Measurements from ENCODE around the gene METTL23. TPM values are rescaled to one million over a fixed set of nuclear protein-coding genes. Genes with fewer than 3 reads are reported as not detected.
"Not testable (repeated sequence)": the region's sequence is repeated elsewhere in the genome, so short reads cannot be mapped to it uniquely, and the experiment has no call there.

Gene METTL23
- total RNA-seq, 1 donor = 25.7 TPM

DNA sequence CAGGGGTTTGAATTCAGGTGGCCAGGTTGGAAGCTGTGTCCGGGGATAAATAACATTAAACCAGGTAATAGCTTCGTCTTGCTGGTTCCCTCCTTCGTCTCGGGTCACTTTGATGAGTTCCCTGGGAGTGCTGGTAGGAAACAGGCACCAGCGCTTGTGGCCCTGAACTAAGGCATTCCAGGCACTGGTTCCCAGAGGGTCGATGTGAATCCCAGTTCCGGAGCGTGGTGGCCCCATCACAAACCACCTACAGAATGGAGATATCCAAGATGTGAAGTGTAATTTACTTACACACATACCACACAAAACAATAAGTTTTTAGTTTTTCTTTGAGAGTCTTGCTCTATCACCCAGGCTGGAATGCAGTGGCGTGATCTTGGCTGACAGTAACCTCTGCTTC lies 2.8 kb upstream of the METTL23 start:
- H2AFZ ChIP-seq (ENCODE audit: low read length) = no peak overlapping the region
- H3K4me1 ChIP-seq (ENCODE audit: insufficient read depth, low read length) = peaks cover 25% of the 10 kb centered on the region
- H3K27ac ChIP-seq (ENCODE audit: low read depth, low read length) = peak overlapping the region; percentile 35
- peaks cover 67% of the 10 kb centered on the region for H3K36me3 ChIP-seq (ENCODE audit: insufficient read depth, low read length)
- H3K27me3 ChIP-seq (ENCODE audit: insufficient read depth, low read length) = no peaks in the 10 kb centered on the region
- peaks cover 26% of the 10 kb centered on the region for H4K20me1 ChIP-seq (ENCODE audit: insufficient read depth, low read length)
- DNase-seq (ENCODE audit: insufficient read length, low spot score, missing footprints) = no peak
- H3K4me2 ChIP-seq (ENCODE audit: insufficient read depth, low read length) = peak overlapping the region; percentile 35
- TF ChIP-seq, protein P1, sequence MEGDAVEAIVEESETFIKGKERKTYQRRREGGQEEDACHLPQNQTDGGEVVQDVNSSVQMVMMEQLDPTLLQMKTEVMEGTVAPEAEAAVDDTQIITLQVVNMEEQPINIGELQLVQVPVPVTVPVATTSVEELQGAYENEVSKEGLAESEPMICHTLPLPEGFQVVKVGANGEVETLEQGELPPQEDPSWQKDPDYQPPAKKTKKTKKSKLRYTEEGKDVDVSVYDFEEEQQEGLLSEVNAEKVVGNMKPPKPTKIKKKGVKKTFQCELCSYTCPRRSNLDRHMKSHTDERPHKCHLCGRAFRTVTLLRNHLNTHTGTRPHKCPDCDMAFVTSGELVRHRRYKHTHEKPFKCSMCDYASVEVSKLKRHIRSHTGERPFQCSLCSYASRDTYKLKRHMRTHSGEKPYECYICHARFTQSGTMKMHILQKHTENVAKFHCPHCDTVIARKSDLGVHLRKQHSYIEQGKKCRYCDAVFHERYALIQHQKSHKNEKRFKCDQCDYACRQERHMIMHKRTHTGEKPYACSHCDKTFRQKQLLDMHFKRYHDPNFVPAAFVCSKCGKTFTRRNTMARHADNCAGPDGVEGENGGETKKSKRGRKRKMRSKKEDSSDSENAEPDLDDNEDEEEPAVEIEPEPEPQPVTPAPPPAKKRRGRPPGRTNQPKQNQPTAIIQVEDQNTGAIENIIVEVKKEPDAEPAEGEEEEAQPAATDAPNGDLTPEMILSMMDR (IDR thresholded peaks at IDR 0.05; ENCODE audit: extremely low read depth, low read depth, low read length) = no peak
- peaks cover 81% of the 10 kb centered on the region for H3K79me2 ChIP-seq (ENCODE audit: insufficient read depth, low read length)
- H3K4me3 ChIP-seq (ENCODE audit: insufficient read depth, low read length) = peak overlapping the region; percentile 27
- H3K9me3 ChIP-seq (ENCODE audit: low read depth, low read length) = no peaks in the 10 kb centered on the region

DNA sequence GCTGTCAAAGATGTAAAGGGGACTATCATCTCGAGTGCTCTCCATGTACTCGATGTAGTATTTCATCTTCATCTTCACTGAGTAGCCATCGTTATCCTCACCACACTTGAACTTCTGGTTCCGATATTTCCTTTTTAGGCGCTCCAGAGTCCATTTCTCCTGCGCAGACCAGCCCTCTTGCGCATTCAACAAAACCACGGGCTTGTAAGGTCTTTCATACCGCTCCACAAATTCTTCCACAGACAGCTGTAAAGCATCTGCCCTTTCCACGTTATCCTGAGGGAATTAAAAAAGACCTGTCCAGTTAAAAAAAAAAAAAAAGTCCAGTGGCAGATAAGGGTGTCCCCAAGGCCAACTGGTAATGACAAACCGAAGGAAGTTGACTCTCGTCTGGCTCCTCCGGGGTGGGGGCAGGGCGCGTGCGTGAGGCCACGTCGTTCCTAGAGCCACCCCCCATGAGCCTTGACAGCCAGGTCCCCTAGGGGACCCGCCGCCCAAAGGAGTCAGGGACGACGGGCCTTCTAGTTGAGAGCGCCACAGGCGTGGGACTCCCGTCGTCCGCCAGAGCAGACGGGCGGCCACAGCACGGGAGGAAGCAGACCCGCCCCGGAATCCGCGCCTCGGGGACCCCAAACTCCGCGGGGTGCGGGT lies 934 bp upstream of the METTL23 start:
- Histone ChIP-seq H3K4me1 (ENCODE audit: insufficient read depth, low read length) (peaks cover 31% of the 10 kb centered on the region), H3K36me3 (ENCODE audit: insufficient read depth, low read length) (peaks cover 57% of the 10 kb centered on the region), H3K27me3 (ENCODE audit: insufficient read depth, low read length) (no peaks in the 10 kb centered on the region), H3K4me3 (ENCODE audit: insufficient read depth, low read length) (peak overlapping the region; percentile 96), H3K4me2 (ENCODE audit: insufficient read depth, low read length) (peak overlapping the region; percentile 92), H4K20me1 (ENCODE audit: insufficient read depth, low read length) (peaks cover 31% of the 10 kb centered on the region), H2AFZ (ENCODE audit: low read length) (peak overlapping the region; percentile 41), H3K9me3 (ENCODE audit: low read depth, low read length) (no peaks in the 10 kb centered on the region), H3K27ac (ENCODE audit: low read depth, low read length) (peak overlapping the region; percentile 94), H3K79me2 (ENCODE audit: insufficient read depth, low read length) (peaks cover 91% of the 10 kb centered on the region)
- TF ChIP-seq, protein P1 (IDR thresholded peaks at IDR 0.05; ENCODE audit: extremely low read depth, low read depth, low read length) = no peak
- peak; percentile 84 for DNase-seq (ENCODE audit: insufficient read length, low spot score, missing footprints)

DNA sequence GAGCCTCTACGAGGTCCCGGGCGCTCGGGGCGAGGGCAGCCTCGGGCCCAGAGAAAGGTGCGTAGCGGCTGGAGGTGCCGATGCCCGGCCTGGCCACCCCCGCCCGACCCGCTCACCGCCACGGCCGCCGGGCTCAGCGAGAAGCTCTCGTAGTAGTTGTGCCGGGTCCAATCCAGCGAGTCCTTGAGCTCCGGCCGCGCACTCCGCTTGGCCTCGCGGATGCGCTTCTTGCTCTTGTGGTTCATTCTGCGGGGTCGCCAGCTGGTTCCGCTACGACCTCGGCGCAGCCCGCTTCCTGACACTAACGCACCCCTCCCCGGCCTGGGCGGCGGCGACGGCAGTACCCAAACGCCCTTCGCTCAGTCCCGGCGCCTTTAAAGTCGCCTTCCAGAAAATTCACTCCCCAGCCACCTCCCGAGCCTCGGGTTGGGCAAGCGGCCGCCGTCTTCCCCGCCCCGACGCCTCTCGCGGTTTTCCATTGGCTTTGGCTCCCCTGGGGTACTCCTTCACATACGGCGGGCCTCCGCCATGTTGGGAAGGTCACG lies 336 bp upstream of the METTL23 start, which contains the start of gene JMJD6:
Gene JMJD6, minus strand, starts transcription at position 376 of the 545 bp plus-strand sequence. Its CDS starts 131 bp downstream, at position 245.
- Histone ChIP-seq H3K27ac (ENCODE audit: low read depth, low read length) (peak within 1 kb of the TSS; percentile 96), H3K9me3 (ENCODE audit: low read depth, low read length) (no peaks in the 10 kb centered on the region), H3K4me2 (ENCODE audit: insufficient read depth, low read length) (peak within 1 kb of the TSS; percentile 97), H3K4me3 (ENCODE audit: insufficient read depth, low read length) (peak within 1 kb of the TSS; percentile 96), H4K20me1 (ENCODE audit: insufficient read depth, low read length) (peaks cover 31% of the 10 kb centered on the region), H3K36me3 (ENCODE audit: insufficient read depth, low read length) (peaks cover 54% of the 10 kb centered on the region), H3K27me3 (ENCODE audit: insufficient read depth, low read length) (no peaks in the 10 kb centered on the region), H2AFZ (ENCODE audit: low read length) (peak within 1 kb of the TSS; percentile 70), H3K79me2 (ENCODE audit: insufficient read depth, low read length) (peaks cover 88% of the 10 kb centered on the region), H3K4me1 (ENCODE audit: insufficient read depth, low read length) (peaks cover 31% of the 10 kb centered on the region)
- TF ChIP-seq, protein P1 (IDR thresholded peaks at IDR 0.05; ENCODE audit: extremely low read depth, low read depth, low read length) = no peak
- DNase-seq (ENCODE audit: insufficient read length, low spot score, missing footprints) = peak; percentile 98

DNA sequence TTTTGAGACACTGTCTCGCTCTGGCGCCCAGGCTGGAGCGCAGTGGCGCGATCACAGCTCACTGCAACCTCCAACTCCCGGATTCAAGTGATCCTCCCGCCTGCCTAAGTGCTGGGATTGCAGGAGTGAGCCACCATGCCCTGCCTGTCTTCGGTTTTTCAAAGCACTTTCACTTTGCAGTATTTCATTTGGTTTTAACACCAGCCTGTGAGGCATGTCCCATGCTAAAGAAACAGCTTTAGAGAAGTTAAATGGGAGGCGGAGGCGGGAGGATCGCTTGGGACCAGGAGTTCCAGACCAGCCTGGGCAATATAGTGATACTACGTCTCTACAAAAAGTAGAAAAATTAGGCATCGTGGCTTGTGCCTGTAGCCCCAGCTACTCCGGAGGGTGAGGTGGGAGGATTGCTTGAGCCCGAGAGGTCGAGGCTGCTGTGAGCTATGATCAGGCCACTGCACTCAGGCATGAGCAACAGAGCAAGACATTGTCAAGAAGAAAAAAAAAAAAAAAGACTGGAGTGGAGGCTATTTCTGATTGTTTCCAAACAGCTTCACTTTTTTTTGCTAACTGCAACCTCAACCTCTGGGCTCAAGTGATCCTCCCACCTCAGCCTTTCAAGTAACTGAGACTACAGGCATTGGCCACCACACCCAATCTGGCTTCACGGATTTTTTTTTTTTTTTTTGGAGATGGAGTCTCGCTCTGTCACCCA lies 1.3 kb downstream of the METTL23 start:
- peak overlapping the region; percentile 96 for H3K4me3 ChIP-seq (ENCODE audit: insufficient read depth, low read length)
- H3K36me3 ChIP-seq (ENCODE audit: insufficient read depth, low read length) = peaks cover 49% of the 10 kb centered on the region
- H3K9me3 ChIP-seq (ENCODE audit: low read depth, low read length) = no peaks in the 10 kb centered on the region
- DNase-seq (ENCODE audit: insufficient read length, low spot score, missing footprints) = no peak
- H3K4me2 ChIP-seq (ENCODE audit: insufficient read depth, low read length) = peak overlapping the region; percentile 97
- TF ChIP-seq, protein P1 (IDR thresholded peaks at IDR 0.05; ENCODE audit: extremely low read depth, low read depth, low read length) = no peak
- H2AFZ ChIP-seq (ENCODE audit: low read length) = no peak overlapping the region
- H3K27me3 ChIP-seq (ENCODE audit: insufficient read depth, low read length) = no peaks in the 10 kb centered on the region
- H3K27ac ChIP-seq (ENCODE audit: low read depth, low read length) = peak overlapping the region; percentile 96
- peaks cover 35% of the 10 kb centered on the region for H4K20me1 ChIP-seq (ENCODE audit: insufficient read depth, low read length)
- peaks cover 31% of the 10 kb centered on the region for H3K4me1 ChIP-seq (ENCODE audit: insufficient read depth, low read length)
- peaks cover 89% of the 10 kb centered on the region for H3K79me2 ChIP-seq (ENCODE audit: insufficient read depth, low read length)

DNA sequence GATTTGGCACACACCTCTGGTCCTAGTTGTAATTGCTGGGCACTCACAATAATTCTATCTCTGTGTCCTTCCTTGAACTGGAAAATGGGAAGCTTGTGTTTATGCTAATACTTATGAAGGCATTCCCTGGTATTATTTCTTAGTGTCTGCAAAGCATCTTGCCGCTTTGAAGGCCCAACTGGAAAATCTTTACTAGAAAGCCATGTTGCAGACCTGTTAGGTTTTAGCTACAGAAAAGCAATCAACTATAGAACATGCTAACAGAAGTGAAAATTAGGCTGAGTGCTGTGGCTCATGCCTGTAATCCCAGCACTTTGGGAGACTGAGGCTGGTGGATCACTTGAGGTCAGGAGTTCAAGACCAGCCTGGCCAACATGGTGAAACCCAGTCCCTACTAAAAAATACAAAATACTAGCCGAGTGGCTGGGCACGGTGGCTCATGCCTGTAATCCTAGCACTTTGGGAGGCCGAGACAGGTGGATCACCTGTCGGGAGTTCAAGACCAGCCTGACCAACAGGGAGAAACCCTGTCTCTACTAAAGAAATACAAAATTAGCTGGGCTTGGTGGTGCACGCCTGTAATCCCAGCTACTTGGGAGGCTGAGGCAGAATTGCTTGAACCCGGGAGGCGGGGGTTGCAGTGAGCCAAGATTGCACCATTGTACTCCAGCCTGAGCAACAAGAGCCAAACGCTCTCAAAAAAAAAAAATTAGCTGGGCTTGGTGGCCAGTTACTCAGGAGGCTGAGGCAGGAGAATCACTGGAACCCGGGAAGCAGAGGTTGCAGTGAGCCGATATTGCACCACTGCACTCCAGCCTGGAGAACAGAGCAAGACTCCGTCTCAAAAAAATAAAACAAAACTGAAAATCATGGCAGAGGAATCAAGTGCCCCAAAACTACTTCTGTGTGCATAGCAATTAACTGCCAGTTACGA lies 5.4 kb downstream of the METTL23 start:
- not testable (repeated sequence) for H3K9me3 ChIP-seq (ENCODE audit: low read depth, low read length); H3K27ac ChIP-seq (ENCODE audit: low read depth, low read length); H3K4me3 ChIP-seq (ENCODE audit: insufficient read depth, low read length); H2AFZ ChIP-seq (ENCODE audit: low read length); H3K27me3 ChIP-seq (ENCODE audit: insufficient read depth, low read length)
- peak overlapping the region; percentile 94 for H3K4me2 ChIP-seq (ENCODE audit: insufficient read depth, low read length)
- peaks cover 45% of the 10 kb centered on the region for H3K4me1 ChIP-seq (ENCODE audit: insufficient read depth, low read length)
- peak; percentile 11 for DNase-seq (ENCODE audit: insufficient read length, low spot score, missing footprints)
- peaks cover 47% of the 10 kb centered on the region for H4K20me1 ChIP-seq (ENCODE audit: insufficient read depth, low read length)
- peaks cover 57% of the 10 kb centered on the region for H3K36me3 ChIP-seq (ENCODE audit: insufficient read depth, low read length)
- peaks cover 95% of the 10 kb centered on the region for H3K79me2 ChIP-seq (ENCODE audit: insufficient read depth, low read length)

Measured in osteoblast (primary cell).